NOMO-1 treated with dmso at 0.1 percent for 144 hours (cell line): Measurements from ENCODE around the gene SERTM1.

ENCODE experiments used
- DNase-seq: peaks from one replicate; lab custom pipeline; 2025; ENCODE audit not compliant: unreplicated experiment; lab: John Stamatoyannopoulos, UW

Gene SERTM1

GRCh38 chr13:36673838-36674326 lies at the start of gene SERTM1:
Gene SERTM1 (plus strand): TSS chr13:36674020. CDS start chr13:36695079, 21,059 bp downstream.
- DNase-seq: no peak

GRCh38 chr13:36628377-36629056 lies 45.3 kb upstream of the SERTM1 start:
- DNase-seq: no peak

DNA sequence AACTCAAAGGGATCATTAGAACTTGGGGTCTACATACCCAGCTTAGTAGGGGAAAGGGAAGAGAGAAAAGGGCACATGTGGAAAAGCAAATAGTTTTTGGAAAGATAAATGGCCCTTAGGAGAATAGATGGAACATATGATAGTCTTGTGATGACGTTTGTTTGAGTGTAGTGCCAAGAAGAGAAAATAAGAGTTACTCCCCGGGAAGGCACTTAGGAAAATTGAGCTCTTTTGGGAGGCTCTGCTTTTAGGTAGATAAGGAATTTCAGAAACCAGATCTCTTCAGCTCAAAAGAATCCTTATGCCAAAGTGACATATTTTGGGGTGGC lies 44.8 kb upstream of the SERTM1 start:
- no peak for DNase-seq

DNA sequence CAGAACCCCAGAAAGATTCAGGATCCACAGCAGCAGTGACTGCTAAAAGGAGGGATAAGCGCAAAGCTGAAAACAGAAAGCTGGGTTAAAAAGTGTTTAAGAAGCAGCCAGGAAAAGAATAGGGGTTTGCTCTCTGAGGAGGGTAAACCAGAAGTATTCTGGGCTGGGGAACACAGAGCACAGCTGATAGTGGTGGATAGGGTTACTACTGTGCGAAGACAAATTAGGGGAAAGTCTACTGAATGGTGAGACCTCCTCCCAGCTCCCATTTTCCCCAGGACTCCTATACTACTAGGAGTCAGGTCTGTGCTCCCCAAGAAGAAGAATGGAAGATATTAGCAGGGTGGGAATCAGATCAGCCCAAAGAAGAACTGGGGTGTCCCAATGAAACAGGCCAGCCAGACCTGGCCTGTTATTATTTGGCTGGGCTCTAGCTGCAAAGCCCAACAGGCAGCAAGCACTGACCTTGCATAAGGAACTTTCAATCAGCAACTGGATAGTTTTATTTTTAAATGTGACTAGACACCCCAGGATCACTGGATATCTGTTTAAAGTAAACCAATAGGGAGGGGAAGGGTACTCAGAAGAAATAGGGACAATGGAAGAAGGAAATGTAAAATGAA lies 43.5 kb upstream of the SERTM1 start:
- DNase-seq: no peak

- DNase-seq: no peak
Measured at GRCh38 chr13:36639610-36640009, 34.2 kb upstream of the SERTM1 start.

- no peak for DNase-seq
Measured at GRCh38 chr13:36650611-36651010, 23.2 kb upstream of the SERTM1 start.

- DNase-seq: no peak
Measured at GRCh38 chr13:36665630-36666029, 8.2 kb upstream of the SERTM1 start.

DNA sequence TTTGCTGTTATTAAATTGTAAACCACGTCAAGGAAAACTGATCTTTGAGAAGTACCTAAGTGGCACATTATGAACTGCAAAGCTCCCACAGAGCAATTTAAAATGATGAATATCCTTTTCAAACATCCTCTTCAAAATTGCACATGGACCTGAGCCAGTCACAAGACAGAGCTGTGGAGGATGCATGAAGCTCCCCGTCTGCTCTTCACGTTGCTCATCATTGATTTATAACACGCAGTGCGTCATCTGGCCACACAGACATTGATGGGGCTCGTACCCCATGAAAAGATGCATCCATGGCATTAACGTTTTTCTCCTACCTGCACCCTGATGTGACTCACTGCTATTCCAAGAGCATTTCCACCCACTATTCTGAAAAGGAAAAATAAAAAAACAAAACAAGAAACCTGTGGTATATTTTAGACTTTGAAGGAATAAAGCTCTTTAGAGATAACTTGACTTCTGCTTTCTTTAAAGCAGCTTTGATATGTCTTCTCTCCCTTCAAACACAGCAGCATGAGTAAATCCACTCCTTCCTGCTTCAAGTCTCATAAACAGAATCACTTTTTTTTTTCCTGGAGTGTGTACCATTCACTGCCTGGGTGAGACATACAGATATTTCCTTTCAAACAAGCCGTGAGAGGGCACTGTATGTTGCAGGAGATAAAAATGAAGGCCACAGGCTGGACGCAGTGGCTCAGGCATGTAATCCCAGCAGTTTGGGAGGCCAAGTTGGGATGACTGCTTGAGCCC lies 7.2 kb upstream of the SERTM1 start:
- DNase-seq: no peak

DNA sequence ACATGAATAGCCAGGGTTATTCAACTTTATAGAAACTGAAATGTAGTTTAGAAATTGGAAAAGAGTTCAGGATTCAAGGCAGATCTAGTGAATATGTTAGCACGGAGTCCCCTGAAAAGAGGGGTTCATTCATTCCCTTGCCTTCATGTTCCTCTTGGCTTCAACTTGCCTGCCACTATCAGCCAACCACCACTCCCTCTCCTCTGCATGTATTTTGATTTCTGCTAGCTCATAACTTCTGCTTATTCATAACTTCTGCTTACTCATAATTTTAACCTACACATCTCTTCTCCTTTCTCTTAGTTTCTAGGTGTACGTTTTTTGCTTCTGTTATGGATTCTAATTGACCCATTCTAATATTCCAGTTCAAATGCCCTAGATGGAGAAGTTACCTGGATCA lies 5.5 kb upstream of the SERTM1 start:
- DNase-seq: no peak

DNA sequence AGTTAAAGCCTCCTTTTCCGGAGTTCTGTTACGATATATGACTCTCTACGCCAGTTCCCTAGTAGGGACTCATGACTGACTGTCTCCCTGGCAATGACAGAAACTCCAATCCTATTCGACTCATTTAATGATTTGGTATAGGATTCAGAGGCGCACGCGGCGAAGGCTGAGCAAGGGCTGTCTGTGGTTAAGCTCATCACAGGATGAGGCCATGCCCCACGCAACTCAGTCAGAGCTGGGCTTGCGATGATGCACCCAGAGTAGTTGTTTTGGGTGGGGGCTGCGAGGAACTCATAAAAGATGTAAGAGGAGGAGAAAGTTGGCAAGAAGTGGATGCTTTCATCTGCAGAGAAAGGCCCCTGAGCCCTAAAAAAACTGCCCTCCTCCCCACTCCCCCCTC lies 468 bp upstream of the SERTM1 start:
- no peak for DNase-seq

DNA sequence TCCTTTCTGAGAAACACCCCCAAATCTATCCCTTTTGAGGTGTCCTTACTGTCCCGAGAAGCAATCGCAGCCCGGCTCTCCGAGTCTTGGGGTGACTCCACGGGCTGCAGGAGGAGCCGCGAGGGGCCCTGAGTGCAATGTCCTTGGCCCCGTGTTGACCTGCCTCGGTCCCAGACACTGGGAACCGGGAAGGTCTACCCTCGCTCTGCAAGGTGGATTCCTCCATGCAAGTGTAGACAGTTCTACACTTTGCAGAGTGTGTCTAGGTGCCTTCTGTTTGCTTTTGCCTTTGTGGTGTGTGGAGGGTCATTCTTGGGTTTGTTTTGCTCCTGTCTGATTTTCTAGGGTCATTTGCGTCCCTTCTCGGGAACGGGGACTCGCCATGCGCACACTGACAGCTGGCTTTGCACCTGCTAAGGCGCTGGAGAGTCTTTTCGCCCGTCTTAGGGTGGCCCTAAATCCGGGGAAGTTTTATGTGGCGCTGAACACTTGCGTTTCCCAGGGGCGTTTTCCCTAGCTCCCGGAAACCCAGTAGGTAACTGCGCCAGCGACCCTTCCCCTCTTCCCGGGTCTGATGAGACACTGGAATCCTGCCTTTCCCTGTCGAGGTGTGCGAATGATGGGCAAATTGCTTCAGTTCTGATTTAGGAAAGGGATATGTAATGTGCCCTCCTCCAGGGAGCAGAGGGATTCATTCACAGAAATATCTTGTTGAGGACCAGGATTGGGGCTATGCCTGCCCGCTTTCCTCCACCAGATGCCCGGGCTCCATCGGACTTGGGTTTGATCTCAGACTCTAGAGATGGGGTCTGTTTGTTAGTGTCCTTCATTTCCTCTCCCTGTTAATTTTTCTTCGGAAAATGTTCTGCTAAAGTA lies 755 bp downstream of the SERTM1 start:
- DNase-seq: no peak

- no peak for DNase-seq
Measured at GRCh38 chr13:36675213-36675536, 1.4 kb downstream of the SERTM1 start.

DNA sequence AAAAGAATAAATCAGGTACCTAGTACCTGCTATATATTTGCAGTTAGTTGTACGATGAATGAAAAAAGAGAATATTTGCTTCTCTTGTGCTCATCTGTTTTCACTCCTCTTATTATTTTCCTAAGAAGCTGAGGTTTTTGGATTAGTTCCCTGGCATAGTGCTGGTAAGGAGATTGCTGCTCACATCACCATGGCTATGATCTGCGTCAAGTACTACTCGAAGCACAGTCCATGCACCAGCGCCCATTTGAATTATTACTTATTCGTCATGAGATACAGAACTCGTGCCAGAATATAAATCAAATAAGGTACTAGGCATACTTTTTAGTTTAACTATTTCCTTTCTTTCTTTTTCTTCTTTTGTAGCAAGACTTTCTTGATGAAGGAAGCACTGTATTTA lies 7.1 kb downstream of the SERTM1 start:
- DNase-seq: no peak

DNA sequence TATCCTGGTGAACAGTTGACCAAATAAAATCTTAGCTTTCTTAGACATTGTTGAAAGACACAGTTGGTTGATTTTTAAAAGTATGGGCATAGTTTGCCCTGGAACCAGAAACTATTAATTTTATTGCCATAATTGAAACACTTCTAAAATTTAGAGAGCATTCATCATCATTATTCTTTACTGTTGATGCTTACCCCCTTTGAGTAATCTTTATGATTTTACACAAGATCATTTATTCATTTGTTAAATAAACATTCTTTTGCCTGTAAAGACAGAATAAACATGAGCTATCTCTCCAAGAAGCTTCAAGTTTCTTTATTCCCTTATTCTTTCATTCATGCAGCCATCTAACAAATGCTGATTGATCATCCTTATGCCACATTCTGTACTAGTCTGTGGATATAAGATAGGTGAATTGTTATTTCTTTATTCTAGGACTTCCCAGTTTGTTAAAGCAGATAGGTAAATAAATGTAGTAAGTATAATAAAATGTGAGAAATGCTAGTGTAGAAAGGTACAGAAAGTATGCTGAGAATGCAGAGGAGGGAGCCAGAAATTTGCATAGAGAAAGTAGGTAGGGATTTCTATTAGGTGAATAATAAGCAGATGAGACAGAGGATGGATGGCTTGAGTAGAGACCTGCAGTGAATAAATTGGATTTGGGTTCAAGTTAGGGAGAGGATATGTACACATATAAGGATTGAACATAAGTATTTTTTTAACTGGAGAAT lies 8.2 kb downstream of the SERTM1 start:
- DNase-seq: no peak

- DNase-seq: no peak
Measured at GRCh38 chr13:36683701-36684100, 9.9 kb downstream of the SERTM1 start.

GRCh38 chr13:36685927-36686326 lies 12.1 kb downstream of the SERTM1 start:
- no peak for DNase-seq

GRCh38 chr13:36696410-36697010 lies 22.7 kb downstream of the SERTM1 start:
- no peak for DNase-seq

- no peak for DNase-seq
Measured at GRCh38 chr13:36700170-36700569, 26.4 kb downstream of the SERTM1 start.

DNA sequence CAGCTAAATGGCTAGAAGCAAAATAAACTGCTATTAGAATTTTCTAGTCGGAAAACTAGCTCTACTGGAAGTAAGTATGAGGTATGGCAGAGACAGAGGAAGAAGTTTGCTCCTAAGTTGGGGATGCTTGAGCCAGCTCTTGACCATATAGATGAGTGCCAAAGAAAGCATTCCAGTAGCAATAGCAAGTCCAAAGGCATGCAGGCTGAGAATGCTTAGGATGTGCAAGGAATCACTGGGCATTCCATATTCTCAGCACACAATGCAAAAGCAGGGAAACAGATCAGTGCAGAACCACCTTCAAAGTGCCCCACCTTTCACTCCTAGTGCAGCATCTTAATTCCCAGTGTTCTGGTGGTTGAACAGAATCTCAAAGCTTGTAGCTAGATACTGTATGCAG lies 32.9 kb downstream of the SERTM1 start:
- DNase-seq: no peak

GRCh38 chr13:36709136-36709890 lies 35.5 kb downstream of the SERTM1 start:
- no peak for DNase-seq
